DMS79 treated with DMSO at 0.1 percent for 48 hours (cell line): ENCODE measurements around the gene SLC13A2.
"Not testable (repeated sequence)": the region's sequence is repeated elsewhere in the genome, so short reads cannot be mapped to it uniquely, and the experiment has no call there.

Experiments
- DNase-seq: peaks from one replicate; lab custom pipeline; 2025; lab: John Stamatoyannopoulos, UW

Gene SLC13A2

GRCh38 chr17:28473542-28473941, at the start of gene SLC13A2:
TSS of gene SLC13A2 (plus strand) at chr17:28473644. CDS start at chr17:28473713, 69 bp downstream.
- DNase-seq = no peak

GRCh38 chr17:28425206-28425605, 48.2 kb upstream of the SLC13A2 start:
- DNase-seq = no peak

GRCh38 chr17:28426081-28426519, 47.3 kb upstream of the SLC13A2 start:
- DNase-seq = no peak

- no peak for DNase-seq
Observed at GRCh38 chr17:28427371-28427770, 46.1 kb upstream of the SLC13A2 start.

- not testable (repeated sequence) for DNase-seq
Observed at GRCh38 chr17:28427982-28428381, 45.5 kb upstream of the SLC13A2 start.

GRCh38 chr17:28433721-28434120, 39.7 kb upstream of the SLC13A2 start:
- DNase-seq = no peak

- DNase-seq = not testable (repeated sequence)
Observed at GRCh38 chr17:28434326-28434725, 39.1 kb upstream of the SLC13A2 start.

- DNase-seq = no peak
Observed at GRCh38 chr17:28443901-28444638, 29.4 kb upstream of the SLC13A2 start.

GRCh38 chr17:28446716-28447395, 26.6 kb upstream of the SLC13A2 start:
- DNase-seq = no peak

GRCh38 chr17:28447396-28447760, 26.1 kb upstream of the SLC13A2 start:
- no peak for DNase-seq

GRCh38 chr17:28449859-28450258, 23.6 kb upstream of the SLC13A2 start:
- no peak for DNase-seq

- DNase-seq = no peak
Observed at GRCh38 chr17:28457890-28458289, 15.6 kb upstream of the SLC13A2 start.

- not testable (repeated sequence) for DNase-seq
Observed at GRCh38 chr17:28458881-28459280, 14.6 kb upstream of the SLC13A2 start.

GRCh38 chr17:28460901-28461300, 12.5 kb upstream of the SLC13A2 start:
- DNase-seq = no peak

GRCh38 chr17:28466001-28466400, 7.4 kb upstream of the SLC13A2 start:
- no peak for DNase-seq

- no peak for DNase-seq
Observed at GRCh38 chr17:28466521-28467048, 6.9 kb upstream of the SLC13A2 start.

GRCh38 chr17:28467456-28468025, 5.9 kb upstream of the SLC13A2 start:
- no peak for DNase-seq

GRCh38 chr17:28468033-28468735, 5.3 kb upstream of the SLC13A2 start:
- DNase-seq = not testable (repeated sequence)

GRCh38 chr17:28468781-28469180, 4.7 kb upstream of the SLC13A2 start:
- DNase-seq = no peak

GRCh38 chr17:28469376-28469775, 4.1 kb upstream of the SLC13A2 start:
- no peak for DNase-seq

- no peak for DNase-seq
Observed at GRCh38 chr17:28470266-28470913, 3.1 kb upstream of the SLC13A2 start.

GRCh38 chr17:28470914-28471366, 2.5 kb upstream of the SLC13A2 start:
- DNase-seq = no peak
